ENCODE results near the gene PCYT1A.

DNA sequence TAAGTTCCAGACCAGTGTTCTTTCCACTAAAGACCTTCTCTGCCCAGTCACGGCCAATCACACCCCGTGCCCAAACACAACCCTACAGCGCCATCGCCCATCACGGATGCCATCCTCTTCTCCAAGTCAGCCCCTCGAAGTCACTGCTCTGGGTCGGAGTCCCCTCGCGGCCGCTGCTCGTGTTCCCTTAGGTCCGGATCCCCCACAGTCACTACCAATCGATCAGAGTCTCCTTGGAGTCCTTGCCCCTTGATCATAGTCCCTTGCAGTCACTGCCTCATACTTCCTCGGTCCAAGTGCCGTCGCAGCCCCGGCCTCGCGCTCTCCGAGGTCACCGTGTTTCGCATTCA is 461 bp downstream of the PCYT1A start:
- TF ChIP-seq POLR2AphosphoS5 (IDR thresholded peaks at IDR 0.05; ENCODE audit: borderline replicate concordance, low read depth, low read length): no peak
- no peak for TF ChIP-seq EZH2 (IDR thresholded peaks at IDR 0.05)
